HFF-Myc (cell line): Measurements from ENCODE around the gene STOML1.

Experiments
- DNase-seq: peaks from one replicate; pipeline ENCODE4 v3.0.0-alpha.2; 2011; ENCODE audit warnings: low read depth; ENCODE audit errors: extremely low read depth
- H3K4me3 ChIP-seq: replicated peaks from 2 replicates; pipeline ENCODE4 v1.5.1; 2011; ENCODE audit warnings: low read depth, mild to moderate bottlenecking, control low read depth, low read length
- CTCF ChIP-seq: IDR thresholded peaks from 2 replicates; pipeline ENCODE4 v1.5.1; 2012; ENCODE audit warnings: mild to moderate bottlenecking, low read depth, low read length, control low read depth; ENCODE audit errors: missing control alignments

Gene STOML1

DNA sequence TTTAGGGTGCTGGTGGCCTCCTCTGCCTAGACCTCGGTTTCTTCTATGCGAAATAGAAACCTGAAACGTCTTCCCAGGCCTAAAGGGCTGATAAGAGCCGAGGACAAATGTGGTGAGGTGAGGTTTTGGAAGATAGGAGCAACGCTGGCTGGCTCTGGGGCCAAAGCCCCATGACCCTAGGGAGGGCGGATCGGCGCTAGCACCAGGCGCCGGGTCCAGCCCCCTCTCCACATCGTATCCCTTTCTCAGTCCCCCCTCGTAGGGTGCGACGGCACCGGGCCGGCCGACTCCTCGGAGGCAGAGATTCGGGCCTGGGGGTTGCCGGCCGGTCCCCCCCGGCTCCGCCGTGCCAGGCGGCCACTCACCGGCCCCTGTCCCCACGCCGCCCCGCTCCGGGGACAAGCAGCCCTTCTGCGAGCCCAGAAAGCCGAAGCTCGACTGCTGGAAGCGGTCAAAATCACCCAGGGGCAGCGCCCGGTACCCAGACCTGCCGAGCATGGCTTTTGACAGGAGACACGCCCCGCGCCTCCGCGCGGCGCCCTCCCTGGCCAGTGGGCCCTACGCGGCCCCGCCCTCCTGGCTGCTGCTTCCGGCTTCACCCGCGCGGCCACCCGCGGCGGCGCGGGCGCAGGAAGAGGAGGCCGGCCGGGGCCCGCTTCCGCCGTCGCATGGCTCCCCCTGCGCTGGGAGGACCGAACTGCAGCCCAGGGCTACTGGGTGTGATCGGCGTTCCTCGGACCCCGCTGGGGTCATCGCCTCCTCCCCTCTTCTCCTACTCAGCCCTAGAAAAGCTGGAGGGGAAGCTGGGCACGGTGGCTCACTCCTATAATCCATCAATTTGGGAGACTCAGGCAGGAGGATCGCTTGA, at the start of gene STOML1:
TSS of gene STOML1 (minus strand) at position 570 of the 868 bp plus-strand sequence. CDS start at position 498, 72 bp downstream.
- peak within 1 kb of the TSS; percentile 68 for H3K4me3 ChIP-seq
- TF ChIP-seq CTCF, result peak; percentile 74
- peak; percentile 44 for DNase-seq

GRCh38 chr15:74041311-74041756, 49.2 kb upstream of the STOML1 start:
- H3K4me3 ChIP-seq, result no peak overlapping the region
- TF ChIP-seq CTCF, result no peak
- no peak for DNase-seq

DNA sequence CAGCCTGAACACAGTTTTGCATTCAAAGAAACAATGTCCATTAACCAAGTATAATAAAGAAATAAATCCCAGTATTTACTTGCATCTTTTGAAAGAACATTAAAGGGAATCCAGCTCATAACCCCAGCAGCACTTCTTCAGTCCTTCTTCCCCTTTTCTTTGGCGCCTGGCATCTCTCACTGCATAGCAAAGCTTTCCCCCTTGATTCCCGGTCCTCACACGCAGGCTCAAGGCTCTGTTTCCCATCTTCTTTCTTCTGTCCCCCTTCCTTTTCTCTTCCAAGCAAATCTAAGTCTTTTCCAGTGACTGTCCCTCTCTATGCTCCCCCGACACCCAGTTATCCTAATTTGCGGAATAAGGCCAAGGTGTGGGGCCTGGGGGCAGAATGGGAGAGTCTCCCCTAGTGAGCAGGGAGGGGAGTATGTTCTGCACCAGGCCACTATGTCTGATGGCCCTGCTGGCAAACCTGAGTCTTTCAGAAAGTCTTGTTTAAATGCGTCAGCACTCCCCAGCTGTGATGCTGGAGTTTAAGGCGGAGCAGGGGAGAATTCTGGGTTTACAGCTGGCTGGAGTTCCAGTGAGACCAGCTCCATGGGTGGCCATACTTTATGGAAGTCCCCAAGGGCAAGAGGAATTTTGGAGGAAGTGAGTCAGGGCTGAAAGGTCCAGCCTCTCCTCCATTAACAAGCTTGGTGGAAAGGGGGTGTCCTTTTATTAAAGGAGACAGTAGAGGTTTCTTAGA, 48.2 kb upstream of the STOML1 start:
- no peak for TF ChIP-seq CTCF

DNA sequence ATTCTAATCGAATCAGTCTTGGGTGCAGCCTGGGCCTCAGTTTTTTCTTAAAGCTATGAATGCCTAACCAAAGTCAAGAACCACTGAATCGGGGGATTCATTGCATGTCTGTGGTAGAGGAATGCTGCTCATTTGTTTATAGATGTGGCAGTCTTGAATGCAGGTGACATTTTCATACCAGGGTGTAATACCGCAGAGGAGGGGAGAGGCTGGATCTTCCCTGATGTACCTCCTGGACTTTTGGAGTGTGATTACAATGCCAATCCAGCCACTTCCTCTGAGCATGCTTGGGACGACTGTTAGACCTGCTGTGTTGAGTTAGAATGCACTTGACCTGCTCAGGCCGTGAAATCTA, 47.5 kb upstream of the STOML1 start:
- no peak for TF ChIP-seq CTCF
- no peak for DNase-seq
- H3K4me3 ChIP-seq, result no peak overlapping the region

More for the DNA sequence above, 48.2 kb upstream of the STOML1 start:
- peak; percentile 81 for DNase-seq
- no peak overlapping the region for H3K4me3 ChIP-seq

GRCh38 chr15:74038707-74039655, 46.9 kb upstream of the STOML1 start:
- H3K4me3 ChIP-seq, result no peak overlapping the region
- TF ChIP-seq CTCF, result no peak
- DNase-seq, result no peak
